HG03571 (cell line): ENCODE measurements around the gene GALM.
"Not testable (repeated sequence)": the region's sequence is repeated elsewhere in the genome, so short reads cannot be mapped to it uniquely, and the experiment has no call there.

ENCODE experiments used
- ATAC-seq: cut with Tn5 transposase; IDR thresholded peaks from one replicate; pipeline ENCODE4 v1.9.1; 2021; ENCODE audit not compliant: unreplicated experiment

Gene GALM

DNA sequence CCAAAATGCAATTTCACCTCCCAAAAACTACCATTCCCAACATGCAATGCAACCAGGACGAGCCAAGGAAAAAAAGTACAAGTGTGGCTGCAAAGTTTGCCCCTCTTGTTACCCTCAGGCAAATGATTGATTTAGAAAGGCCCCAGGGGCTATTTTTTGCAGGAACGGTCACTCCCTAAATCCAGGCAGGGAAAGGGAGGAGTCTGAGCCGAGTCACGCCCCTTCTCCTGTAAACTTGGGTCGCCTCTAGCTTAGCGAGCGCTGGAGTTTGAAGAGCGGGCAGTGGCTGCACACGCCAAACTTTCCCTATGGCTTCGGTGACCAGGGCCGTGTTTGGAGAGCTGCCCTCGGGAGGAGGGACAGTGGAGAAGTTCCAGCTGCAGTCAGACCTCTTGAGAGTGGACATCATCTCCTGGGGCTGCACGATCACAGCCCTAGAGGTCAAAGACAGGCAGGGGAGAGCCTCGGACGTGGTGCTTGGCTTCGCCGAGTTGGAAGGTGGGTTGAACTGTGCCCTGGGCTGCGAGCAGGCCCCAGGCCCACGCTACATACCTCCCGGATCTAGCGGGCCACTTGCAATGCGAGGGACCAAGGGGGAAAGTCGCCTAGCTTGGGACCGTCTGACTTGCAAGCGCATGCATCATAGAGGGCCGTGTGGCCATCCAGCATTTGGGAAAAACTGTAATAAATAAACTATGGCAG lies at the start of gene GALM:
Gene GALM, plus strand, starts transcription at position 261 of the 702 bp plus-strand sequence. Its CDS starts 48 bp downstream, at position 309.
- ATAC-seq, result peak; percentile 5

DNA sequence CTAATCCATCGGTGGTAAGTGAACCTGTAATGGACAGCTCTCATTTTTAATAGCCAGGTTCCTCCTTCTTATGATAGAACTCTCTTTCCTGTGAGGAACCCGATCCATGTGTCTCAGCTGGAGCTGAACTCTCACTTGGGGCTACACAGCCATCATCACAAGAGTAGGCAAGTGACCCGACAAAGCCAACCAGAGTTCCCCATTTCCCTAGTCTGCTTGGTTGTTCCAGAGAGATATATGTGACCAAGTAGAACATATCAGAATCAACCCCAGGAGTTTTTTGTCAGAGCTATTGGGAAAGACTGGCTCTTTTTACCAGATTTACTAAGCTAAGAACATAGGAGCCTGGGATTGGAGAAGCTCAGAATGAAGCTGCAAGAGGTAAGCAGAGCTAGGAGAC lies 48.6 kb upstream of the GALM start:
- no peak for ATAC-seq

DNA sequence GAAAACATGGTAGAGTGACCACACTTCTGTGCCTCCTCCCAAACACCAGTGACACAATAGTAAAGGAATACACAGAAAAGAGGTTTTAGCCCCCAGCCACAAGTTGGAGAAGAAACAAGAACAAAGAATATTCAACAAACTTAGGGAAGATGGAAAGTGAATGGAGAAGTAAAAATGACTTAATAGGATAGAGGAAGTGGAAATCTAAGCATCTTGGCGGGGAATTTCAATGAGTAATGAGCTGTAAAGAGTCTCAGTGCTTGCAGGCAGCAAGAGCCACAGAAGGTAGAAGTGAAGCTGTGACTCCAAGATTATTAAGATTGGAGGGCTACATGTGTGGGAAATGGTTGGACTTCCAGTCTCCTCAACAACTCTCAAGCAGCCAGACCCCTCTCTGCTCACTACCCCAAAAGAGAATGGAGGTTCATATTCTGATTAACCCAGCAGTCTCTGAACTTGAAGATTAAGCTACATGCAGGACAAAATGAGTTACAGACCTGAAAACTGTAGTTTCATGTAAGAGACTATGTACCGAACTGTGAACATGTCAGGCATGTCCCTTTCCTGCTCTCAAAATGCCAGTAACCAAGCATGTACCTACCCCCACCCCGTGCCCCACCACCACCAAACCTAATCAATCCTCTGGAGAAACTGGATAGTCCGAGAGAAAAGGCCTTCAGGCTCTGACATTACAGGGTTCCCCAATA lies 46.3 kb upstream of the GALM start:
- ATAC-seq, result no peak

DNA sequence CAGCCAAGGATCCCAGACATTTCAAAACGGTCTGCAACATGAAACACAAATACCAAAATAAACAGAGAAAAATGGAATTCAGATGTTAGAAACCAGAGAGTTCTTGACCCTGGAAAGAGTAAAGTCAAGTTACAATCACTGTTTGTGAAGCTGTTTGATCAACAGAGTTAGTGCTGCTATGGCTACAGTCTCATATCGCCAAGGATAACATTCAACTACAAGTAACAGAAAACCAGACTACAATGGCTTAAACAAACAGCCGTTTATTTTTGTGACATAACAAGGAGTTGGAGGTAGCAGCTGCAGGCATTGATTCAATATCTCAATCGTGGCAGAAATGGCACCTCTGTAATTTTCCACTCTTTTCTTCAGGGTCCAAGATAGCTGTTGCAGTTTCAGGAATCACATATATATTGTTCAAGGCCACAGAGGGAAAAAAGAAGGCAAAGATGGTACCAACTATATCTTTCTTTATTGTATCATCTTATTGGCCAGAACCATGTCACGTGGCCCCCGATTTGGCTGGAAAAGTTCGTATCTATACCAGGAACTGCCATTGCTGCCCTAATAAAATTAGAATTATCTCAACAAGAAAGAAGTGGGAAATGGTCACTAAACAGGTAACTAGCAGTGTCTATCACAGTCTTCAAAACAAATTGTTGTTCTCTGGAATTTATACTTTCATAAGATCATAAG lies 45.5 kb upstream of the GALM start:
- ATAC-seq, result no peak

DNA sequence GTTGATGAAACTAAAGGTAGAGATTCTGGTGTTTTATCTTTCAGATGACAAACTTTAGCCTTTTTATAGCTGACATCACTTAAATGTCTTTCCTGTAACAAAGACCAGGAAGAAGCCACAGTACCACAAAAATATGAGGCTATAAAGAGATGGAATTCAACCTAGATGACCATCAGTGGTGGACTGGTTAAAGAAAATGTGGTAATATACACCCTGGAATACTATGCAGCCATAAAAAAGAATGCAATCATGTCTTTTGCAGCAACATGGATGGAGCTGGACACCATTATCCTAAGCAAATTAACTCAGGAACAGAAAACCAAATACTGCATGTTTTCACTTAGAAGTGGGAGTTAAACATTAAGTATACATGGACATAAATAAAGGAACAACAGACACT lies 44.9 kb upstream of the GALM start:
- no peak for ATAC-seq

DNA sequence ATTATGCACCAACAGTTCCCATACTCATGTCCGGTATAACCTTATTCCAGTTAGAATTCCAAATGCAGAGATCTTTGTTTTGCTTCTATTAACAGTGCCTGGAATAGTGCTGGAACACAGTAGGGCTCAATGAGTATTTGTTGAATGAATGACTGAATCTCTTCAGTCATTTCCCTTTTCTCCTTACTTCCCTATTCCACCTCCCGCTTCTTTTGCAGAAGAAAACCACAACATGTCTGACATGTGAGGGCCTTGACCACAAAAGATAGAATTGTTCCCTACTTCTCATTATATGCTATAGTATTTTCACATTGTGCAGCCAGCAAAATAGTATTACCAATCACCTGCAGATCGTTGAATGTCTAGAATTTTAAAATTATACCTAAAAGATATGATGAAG lies 43.7 kb upstream of the GALM start:
- ATAC-seq, result no peak

DNA sequence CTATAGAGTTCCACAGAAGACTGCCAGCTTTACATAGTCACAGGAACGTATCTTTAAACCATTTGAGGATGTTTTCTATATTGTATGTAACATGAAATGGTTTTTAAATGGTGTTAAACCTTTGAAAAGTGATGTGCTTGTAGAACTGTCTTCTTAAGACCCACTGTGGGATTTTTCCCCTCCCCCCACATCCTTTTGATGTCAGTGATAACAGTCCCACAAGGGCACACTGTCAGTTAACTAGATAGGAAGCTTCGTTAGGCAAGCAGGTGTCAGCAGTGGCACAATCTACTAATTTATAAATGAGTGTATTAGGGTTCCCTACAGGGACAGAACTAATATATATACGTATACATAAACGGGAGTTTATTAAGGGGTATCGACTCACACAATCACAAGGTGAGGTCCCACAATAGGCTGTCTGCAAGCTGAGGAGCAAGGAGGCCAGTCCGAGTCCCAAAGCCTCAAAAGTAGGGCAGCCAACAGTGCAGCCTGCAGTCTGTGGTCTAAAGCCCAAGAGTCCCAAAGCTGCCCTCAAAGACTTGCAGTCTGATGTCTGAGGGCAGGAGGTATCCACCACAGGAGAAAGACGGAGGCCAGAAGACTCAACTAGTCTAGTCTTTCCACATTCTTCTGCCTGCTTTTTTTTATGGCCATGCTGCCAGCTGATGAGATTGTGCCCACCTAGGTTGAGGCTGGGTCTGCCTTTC lies 39.4 kb upstream of the GALM start:
- ATAC-seq, result no peak

DNA sequence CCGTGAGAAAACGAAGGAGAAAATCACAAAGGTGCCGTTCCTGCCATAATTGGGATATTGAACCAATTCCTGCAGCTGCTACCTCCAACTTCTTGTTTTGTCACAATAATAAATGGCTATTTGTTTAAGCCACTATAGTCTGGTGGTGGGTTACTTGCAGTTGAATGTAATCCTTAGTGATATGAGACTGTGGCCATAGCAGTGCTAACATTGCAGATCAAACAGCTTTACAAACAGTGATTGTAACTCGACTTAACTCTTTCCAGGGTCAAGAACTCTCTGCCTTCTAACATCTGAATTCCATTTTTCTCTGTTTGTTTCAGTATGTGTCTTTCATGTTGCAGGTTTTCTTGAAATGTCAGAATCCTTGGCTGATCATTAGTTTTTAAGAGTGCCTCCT lies 38.5 kb upstream of the GALM start:
- ATAC-seq, result no peak

DNA sequence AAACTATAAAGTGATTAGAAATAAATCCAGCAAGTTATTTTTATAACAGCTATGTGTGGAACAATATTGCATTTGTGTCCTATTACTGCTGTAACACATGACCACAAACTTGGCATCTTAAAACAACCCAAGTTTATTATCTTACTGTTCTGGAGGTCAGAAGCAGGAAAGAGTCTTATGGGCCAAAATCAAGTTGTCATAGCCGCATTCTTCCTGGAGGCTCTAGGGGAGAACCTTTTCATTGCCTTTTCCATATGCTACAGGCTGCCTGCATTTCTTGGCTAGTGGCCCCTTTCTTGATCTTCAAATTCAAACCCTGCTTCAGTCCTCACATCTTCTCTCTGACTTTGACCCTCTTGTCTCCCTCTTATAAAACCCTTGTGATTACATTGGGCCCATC lies 36.2 kb upstream of the GALM start:
- no peak for ATAC-seq

DNA sequence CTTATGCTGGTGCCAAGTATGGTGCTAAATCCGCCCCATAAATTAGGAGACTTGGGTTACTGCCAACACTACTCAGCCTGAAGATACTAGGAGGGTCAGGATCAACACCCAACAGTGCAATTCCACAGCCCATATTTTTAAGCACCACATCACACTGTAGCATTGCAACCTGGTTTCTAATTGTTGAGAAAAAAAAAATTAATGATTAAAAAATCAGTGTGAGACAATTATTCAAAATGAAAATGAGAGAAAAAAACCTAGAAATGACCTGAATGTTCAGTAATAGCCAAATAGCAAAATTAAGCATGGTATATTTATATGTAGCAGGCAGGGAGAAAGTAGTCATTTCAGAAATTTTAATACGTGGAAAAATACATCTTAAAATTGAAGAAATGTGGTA lies 33.9 kb upstream of the GALM start:
- ATAC-seq, result no peak

DNA sequence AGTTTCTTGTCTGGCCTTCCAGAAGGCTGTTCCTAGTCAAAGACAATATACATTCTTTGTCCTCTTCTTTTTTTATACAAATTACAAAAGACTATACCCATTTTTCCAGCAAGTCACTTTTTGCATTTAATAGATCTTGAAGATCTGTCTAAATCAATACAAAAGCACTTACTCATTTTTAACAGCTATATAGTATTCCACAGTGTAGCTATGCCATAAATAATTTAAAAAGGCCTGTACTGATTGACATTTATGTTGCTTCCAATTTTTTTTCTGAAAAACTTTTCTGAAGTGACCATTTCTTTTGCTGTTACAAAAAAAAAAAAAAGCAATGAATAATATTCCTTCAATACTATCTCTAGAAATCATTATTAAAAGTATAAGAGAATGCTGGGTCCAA lies 32.9 kb upstream of the GALM start:
- no peak for ATAC-seq

DNA sequence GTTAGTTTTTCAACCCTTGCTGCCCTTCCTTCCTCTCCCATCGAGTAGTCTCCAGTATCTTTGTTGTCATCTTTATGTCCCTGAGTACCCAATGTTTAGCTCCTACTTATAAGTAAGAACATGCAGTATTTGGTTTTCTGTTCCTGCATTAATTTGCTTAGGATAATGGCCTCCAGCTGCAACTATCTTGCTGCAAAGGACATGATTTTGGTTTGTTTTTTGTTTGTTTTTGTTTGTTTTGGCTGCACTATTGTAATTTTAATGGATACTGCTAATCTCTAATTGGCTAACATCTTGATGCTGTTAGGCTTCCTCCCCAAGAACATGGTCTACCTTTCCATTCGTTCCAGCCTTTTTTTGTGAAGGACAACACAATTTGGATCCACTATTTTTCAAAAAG lies 32.0 kb upstream of the GALM start:
- ATAC-seq, result no peak

DNA sequence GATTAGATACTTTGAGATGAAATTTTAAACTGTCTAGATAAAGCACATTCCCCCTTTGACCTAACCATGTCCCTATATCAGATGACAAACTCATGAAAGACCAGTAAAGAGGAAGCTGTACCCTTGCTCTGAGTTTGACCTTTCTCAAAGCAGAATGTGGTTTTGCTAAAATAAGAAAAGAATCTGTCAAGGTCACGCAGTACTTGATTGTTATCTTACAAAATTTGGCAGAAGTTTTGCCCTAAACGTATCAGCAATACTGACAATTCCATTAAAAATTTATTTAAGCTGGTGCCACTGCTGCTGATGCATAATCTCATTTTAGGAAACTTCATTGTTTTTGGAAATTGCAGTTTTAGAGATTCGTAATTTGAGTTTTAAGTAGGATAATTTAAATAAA lies 31.2 kb upstream of the GALM start:
- peak; percentile 91 for ATAC-seq

DNA sequence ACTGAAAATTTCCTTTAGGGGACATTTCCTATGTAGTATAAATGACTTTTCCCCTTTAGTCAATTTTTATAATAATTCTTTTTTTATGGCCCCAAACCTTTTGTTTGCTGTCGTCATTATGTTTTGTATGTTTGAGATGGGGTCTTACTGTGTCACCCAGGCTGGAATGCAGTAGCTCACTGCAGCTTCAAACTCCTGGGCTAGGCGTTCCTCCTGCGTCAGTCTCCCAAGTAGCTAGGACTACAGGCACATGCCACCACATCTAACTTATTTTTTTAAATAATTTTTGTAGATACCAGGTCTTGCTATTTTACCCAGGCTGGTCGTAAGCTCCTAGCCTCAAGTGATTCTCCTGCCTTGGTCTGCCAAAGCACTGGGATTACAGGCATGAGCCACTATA lies 30.8 kb upstream of the GALM start:
- ATAC-seq, result no peak

DNA sequence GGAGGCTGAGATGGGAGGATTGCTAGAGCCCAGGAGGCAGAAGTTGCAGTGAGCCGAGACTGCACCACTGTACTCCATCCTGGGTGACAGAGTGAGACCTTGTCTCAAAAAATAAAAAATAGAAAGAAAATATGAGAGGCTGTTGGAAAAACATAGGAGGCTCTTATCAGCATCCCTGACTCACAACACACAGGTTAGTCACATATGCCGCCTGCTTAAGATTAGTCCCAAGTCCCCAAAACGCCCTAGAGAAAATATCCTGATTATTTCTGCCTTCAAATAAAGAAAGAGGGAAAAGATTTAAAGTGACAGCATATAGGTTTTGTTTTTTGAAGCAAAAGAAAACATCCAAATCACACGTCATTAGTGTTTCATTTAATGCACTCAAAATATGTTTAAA lies 29.8 kb upstream of the GALM start:
- ATAC-seq, result no peak

DNA sequence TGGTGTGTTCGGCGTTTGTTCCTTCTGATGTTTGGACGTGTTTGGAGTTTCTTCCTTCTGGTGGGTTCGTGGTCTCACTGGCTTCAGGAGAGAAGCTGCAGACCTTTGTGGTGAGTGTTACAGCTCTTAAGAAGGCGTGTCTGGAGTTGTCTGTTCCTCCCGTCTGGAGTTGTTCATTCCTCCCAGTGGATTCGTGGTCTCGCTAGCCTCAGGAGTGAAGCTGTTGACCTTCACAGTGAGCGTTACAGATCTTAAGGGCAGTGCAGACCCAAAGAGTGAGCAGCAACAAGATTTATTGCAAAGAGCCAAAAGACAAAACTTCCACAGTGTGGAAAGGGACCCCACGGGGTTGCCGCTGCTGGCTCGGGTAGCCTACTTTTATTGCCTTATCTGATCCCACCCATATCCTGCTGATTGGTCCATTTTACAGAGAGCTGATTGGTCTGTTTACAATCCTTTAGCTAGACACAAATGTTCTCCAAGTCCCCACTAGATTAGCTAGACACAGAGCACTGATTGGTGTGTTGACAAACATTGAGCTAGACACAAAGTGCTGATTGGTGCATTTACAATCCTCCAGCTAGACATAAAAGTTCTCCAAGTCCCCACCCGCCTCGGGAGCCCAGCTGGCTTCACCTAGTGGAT lies 23.4 kb upstream of the GALM start:
- not testable (repeated sequence) for ATAC-seq

DNA sequence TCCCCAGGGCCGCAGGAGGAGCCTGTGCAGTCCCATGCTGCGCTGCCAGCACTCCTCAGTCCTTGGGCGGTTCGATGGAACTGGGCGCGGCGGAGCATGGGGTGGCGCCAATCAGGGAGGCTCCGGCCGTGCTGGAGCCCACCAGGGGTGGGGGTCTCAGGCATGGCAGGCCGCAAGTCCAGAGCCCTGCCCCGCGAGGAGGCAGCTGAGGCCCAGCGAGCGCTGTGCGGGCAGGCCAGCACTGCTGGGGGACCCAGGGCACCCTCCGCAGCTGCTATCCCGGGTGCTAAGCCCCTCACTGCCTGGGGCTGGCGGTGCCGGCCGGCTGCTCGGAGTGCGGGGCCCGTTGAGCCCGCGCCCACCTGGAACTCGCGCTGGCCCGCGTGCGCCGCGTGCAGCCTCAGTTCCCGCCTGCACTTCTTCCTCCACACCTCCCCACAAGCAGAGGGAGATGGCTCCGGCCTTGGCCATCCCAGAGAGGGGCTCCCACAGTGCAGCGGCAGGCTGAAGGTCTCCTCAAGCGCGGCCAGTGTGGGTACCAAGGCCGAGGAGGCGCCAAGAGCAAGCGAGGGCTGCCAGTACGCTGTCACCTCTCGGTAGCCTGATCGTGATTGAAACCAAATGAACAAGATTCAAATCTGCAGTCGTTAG lies 22.8 kb upstream of the GALM start:
- no peak for ATAC-seq

DNA sequence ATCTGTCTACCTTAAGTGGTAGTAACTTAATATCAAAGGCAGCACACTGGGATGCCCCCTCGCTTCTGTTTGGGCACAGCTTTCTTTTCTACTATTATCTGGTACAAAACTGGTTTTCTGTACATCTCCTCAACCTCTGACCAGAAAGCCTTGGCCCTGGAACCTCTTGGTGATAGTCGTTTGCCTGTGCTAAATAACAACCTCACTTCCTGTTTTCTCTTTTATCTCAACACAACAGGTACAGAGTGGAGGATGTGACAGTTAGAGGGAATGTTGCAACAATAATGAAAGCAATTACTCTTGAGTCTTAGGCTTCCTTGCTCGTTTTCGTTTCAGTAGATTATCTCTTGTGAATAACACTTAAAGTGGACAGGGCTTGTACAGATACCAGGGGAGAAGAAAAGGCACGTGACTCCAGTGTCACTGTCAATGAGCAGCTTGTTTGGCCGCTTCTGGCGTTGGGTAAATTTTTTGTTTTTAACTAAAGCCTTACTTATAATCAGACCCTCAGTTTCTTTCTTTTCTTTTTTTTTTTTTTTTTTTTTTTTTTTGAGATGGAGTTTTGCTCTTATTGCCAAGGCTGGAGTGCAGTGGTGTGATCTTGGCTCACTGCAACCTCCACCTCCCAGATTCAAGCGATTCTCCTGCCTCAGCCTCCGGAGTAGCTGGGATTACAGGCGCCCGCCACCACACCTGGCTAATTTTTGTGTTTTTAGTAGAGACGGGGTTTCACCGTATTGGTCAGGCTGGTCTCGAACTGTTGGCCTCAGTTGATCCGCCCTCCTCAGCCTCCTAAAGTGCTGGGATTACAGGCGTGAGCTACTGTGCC lies 22.0 kb upstream of the GALM start:
- not testable (repeated sequence) for ATAC-seq

DNA sequence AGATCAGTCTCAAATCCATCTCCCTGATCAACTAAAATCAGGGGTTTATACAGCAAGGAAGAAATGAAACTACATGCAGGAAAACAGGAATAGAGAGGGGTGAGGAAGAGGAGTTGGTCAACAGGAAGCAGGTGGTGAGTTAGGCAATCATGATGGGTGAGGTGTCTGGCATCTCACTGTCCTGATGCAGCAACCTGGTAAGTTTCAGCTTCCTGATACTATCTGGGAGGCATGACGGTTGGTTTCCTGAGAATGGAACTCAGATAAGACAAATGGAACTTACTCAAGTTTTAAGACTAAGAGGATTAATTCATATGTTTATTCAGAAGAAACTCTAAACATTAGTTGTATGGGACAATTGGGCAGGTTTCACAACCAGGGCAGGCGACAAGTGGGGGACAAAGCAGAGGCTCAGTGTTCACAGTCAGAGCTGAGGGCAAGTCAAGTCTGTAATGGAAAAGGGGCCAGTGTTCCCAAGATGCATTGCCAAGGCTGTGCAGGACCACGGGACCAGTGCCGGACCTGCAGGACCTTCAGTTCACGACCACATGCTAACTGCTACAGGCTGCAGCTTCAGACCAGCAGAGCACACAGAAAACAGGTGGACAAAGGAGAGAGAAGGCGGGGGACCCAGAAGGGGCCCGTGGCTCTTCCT lies 17.7 kb upstream of the GALM start:
- ATAC-seq, result no peak
